Measurements from ENCODE around the gene ZBTB17.
"Not testable (repeated sequence)": the region's sequence is repeated elsewhere in the genome, so short reads cannot be mapped to it uniquely, and the experiment has no call there.

Gene ZBTB17

DNA sequence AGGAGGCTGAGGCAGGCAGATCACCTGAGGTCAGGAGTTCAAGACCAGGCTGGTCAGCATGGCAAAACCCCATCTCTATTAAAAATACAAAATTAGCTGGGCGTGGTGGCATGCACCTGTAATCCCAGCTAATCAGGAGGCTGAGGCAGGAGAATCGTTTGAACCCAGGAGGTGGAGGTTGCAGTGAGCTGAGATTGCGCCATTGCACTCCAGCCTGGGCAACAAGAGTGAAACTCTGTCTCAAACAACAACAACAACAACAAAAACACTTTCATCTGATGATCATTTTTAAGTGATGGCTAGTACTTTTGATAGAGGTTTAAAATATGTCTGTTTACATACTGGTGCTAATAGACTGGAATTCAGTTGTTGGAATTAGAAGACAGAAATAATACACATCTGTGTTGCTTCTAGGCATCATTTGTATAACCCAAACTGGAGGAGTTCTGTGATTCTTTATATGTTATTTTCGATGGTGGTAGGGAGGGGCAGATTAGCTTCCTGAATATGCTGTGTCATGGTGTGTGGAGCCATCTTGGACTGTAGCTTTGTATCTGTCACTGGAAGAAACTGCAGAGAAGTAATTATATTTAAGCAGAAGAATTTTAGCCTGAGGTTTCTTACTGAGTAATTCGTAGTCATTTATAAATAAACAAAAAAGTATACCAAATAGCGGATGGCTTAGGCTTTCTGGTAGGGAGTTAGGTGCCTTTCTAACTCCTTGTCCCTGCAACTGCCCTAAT is 82.9 kb downstream of the ZBTB17 start:
- DNase-seq = not testable (repeated sequence)
